ENCODE data around the gene IRF2BPL.

IRF2BPL gene

DNA sequence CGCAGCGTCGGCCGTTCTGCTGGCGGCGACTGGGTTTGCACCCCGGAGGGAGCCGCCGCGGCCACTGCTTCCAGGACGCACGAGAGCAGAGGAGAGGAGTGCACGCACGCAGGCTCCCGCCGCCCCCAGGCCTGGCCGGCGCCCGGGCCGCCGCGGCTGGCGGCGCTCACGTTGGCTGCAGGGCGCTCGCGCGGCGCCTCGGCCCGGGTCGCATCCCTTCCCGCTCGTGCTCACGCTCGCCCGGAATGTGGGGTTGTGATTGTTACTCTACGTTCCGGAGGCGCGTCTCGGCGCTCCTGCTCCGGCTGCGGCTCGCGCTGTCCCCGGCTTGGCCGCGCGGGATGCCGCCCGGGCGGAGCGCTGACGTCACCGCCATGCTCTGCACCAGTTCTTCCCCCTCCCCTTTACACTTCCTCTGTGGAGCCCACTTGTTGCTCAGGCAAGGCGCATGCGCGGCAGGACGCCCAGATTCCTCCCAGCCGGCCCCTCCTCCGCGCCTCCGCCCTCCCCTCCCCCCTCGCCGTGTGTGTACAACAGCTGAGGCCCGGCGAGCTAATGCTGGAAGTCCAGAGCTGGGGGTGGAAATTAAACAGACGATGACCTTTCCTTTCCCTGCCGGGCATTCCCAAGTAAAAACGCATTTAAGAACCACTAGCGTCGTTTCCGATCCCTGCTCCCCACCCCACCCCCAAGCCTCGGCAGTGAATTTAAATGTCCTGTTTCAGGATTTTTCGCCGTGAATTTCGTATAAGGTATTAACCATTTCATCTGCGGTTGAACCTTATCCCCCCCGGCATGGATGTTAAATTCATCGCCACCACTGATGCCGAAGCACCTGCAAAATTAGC is at the start of gene IRF2BPL:
Gene IRF2BPL (minus strand): TSS at position 325 of the 848 bp plus-strand sequence. CDS start 916 bp downstream, outside the sequence.
- DNase-seq (ENCODE audit: insufficient read length, low spot score) (peak; percentile 99), FAIRE-seq (peak; percentile 99)

DNA sequence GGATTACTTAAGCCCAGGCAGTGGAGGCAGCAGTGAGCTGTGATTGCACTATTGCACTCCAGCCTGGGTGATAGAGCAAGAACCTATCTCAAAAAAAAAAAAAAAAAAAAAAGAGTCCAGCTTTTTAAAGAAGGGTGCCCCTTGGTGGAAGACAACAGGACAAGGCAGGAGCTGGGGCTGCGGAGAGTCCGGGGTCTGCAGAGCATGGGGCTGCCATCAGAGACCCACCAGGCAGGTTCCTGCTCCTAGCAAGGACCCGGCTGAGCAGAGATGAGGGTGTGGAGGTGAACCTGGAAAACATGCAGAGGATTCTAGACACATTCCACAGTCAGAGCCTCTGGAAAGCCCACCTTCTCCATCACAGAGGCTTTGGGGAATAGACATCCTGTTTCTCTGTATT is 48.5 kb upstream of the IRF2BPL start:
- DNase-seq (ENCODE audit: insufficient read length, low spot score): no peak
- FAIRE-seq: no peak

DNA sequence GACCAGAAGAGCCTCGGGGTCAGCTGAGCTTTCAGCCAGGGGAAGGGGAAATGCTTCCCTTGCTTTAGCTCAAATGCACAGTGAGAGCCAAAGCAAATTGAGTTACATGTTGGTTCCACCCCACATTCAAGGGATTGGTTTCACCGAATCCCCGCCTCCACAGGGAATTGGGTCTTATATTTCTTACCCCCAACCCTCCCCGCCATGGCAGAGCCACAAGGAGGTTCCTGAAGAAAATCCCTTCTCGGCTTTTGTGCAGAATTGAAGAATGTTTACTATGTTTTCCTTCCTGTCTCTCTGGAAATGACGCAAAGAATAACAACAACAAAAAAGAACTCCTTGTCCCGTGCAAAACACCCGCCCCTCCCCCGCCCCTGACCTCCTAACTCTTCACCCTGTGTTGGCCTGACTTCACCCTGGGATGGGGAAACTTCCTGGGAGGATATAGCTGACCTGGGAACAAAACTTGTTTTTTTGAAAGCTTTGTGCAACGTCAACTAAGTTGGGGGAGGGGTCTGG is 47.7 kb upstream of the IRF2BPL start:
- FAIRE-seq: peak; percentile 33

DNA sequence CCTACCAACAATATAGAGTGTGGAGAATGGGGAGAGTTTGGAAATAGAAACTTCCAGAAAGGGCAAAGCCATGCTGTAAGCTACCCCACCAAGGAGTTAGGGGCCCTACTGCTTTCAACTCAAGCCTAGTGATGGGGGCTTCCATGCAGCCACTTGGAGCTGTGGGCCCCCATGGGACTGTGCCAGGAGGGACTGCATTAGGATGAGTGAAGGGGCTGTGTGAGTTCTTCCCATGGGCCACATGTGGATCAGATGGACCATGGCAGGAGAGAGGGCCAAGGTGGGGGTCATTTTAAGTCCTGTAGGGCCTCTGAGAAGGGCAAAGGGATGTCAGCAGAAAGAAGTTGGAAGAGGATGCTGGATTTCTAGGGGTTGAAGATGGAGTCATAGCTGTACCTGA is 46.5 kb upstream of the IRF2BPL start:
- DNase-seq (ENCODE audit: insufficient read length, low spot score): no peak
- no peak for FAIRE-seq

More for the DNA sequence above, 47.7 kb upstream of the IRF2BPL start:
- no peak for DNase-seq (ENCODE audit: insufficient read length, low spot score)

DNA sequence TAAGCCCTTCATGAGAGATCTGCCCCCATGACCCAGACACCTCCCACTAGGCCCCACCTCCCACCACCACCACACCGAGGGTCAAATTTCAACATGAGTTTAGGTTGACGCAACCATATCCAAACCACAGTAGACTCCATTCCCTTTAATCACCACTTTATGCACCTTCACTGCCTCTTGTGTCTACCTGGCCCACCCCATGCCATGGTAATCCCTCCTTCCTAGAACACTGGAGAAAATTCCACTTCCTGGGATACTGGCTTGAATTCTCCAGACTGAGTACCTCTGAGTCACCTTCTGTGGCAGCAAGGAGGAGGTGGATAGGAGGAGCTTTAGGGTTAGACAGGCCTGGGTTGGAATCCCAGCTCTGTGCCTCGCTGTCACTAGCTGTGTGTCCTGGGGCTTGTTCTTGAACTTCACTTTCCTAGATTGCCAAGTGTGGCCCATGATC is 43.5 kb upstream of the IRF2BPL start:
- DNase-seq (ENCODE audit: insufficient read length, low spot score) (no peak), FAIRE-seq (peak; percentile 91)

DNA sequence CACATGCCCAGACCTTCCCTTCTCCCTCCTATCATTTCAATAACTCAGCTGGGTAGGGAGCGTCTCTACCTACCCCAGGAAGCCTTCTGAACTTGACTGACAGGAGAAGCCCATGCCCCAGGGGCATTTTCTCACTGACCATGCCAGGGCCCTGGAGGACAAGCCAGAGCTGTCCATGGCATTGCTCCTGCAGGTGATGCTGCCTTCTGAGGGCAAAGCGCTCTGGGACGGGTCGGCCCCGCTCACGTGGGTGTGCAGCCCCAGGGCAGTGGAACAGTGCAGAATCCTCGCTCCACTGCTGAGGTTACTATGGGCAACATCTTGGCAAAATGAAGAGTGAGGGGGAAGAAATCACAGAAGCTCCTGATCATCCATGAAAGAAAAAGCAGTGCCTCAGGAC is 41.0 kb upstream of the IRF2BPL start:
- DNase-seq (ENCODE audit: insufficient read length, low spot score) (no peak), FAIRE-seq (no peak)

DNA sequence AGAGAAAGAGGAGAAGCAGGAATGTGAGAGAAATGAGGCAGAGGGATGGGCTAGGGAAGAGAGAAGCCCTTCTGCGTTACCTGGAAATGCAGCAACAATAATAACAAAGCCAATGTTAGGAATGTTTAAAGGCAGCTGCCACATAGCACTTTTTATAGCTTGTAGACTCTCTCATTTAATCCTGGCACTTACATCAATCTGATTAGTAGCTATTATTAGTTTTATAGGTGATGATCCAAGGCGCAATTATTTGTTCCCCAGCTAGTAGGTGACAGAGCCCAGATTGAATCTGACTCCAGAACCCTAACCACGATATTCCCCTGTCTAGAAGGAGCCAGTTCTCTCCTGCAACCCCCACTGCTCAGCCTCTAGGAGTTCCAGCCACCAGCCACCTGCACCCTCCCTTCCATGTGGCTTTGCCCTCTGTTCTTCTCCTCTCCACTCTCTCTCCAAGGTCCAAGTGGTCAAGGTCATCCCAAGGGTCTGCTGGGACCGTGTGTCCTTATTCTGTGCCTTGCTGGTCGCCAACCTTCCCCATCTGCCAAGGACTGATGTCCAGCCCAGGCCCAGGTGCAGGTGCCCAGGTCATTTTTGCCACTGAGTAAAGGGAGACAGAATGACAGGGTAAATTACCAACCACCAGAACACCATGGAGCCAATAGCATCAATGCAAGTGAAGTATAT is 40.2 kb upstream of the IRF2BPL start:
- DNase-seq (ENCODE audit: insufficient read length, low spot score) (no peak), FAIRE-seq (no peak)

DNA sequence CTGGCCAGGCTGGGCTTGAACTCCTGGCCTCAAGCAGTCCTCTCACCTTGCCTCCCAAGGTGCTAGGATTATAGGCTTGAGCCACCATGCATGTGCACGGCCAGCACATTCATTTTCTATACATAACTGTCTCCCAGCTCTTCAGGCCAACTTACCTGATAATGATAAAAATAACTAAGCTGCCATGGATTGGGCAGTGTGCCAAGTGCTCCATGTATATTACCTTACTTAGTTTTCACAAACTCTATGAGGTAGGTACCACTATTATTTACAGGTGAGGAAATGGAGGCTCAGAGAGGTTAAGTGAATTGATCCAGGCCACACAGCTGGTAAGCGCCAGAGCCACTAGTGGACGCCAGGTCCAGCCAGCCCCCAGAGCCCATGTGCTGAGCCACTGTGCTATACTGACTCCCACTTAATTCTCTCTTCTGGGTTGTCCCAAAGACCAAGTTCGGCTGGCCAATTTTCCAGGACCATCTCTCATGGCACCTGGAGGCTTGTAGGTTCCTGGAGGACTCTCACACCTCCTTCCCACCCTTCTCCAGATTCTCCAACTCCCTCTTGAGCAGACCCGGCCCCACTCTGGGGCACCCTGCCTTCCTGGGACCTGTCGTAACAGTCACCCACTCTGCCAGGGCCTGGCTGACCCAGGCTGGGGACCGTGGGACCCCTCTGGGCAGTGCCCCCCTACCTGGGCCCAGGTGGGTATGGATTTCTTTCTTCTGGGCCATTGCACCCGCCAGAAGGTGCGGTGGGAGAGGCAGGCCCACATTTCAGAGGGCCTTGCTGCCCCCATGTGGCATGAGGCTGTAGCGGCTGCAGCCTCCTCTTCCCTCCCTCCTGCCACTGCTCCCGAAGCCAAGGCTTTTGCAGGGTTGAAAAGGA is 39.4 kb upstream of the IRF2BPL start:
- DNase-seq (ENCODE audit: insufficient read length, low spot score) (peak; percentile 83), FAIRE-seq (peak; percentile 89)

DNA sequence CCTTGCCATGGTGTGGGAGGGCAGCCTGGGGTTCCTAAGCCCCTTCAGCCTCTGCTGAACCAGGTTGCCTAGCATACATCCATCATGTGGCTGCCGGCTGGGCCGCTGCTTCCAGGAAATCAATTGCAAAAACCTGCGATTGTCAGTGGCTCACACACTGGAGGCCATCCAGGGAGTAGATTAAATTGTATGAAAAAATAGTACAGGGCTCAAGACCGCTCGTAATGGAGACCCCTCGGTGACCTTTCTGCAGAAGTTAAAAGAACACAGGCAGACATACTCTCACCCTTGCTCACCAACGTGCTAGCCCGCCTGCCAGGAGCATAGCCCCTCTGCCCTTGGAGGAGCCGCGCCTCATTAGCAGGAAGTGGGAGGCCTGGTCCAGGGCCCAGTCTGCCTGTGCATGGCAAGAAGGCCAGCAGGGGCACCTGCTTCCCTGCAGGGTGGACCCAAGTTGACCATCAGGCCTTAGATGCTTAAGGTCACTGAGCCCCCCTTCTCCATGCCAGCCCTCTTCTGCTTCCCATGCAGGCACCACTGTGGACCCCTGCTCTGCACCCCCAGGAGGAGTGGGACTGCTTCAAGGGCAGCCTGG is 38.2 kb upstream of the IRF2BPL start:
- FAIRE-seq: no peak

DNA sequence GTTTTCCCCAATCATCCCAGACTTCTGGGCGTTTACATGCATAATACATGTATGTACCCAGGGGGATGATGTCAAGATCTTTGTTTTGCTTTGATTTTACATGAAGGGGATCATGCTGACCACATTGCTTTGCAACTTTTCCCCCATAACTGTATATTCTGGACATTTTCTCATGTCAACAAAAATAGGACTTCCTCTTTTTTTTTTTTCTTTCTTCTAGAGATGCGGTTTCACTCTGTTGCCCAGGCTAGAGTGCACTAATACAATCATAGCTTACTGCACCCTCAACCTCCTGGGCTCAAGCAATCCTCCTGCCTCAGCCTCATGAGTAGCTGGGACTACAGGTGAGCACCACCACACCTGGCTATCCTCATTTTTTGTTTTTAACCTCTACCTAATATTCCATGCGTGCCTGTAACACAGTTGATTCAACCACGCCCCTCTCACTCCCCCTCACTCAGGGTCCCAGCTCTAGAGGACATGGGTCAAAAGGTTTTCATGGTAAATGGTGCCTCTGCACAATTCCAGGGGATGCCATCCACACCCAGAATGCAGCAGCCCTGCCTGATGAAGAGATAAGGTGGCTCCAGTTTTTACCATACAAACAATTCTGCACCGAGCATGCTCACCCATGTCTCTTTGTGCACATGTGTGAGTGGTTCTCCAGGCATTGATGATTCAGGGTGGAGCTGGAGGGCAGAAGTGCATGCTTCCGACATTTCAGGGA is 37.5 kb upstream of the IRF2BPL start:
- FAIRE-seq (no peak), DNase-seq (ENCODE audit: insufficient read length, low spot score) (no peak)

More for the DNA sequence above, 38.2 kb upstream of the IRF2BPL start:
- no peak for DNase-seq (ENCODE audit: insufficient read length, low spot score)

DNA sequence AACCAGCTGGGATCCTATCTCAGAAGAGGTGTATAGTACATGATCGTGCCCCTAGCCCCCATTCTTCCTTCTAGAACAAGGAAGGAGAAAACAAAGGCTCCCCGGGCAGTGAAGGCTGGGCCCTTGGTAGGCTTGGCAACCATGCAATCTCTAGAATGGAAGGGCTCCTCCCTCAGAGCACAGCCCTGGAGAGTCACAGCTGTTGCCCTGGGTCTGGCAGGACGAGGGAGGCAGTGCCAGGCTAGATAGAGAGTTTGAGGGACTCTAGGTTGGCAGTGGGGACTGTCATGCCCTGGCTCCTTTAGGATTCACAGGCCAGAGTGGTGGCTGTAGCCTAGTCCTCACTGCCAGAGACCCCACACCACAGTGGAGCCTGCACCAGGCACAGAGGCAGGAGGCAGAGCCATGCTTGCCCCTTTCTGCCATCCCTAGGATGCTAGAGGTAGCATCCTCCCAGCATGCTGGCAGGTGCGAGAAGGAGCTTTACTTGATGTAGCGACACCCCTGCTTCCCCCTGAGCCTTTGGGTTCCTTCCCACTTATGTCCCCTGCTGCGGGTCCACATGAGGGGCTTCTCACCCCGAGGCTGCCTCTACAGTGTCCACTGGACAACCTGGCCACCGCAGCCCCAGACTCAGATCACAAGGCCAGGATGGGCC is 36.1 kb upstream of the IRF2BPL start:
- DNase-seq (ENCODE audit: insufficient read length, low spot score) (no peak), FAIRE-seq (no peak)

DNA sequence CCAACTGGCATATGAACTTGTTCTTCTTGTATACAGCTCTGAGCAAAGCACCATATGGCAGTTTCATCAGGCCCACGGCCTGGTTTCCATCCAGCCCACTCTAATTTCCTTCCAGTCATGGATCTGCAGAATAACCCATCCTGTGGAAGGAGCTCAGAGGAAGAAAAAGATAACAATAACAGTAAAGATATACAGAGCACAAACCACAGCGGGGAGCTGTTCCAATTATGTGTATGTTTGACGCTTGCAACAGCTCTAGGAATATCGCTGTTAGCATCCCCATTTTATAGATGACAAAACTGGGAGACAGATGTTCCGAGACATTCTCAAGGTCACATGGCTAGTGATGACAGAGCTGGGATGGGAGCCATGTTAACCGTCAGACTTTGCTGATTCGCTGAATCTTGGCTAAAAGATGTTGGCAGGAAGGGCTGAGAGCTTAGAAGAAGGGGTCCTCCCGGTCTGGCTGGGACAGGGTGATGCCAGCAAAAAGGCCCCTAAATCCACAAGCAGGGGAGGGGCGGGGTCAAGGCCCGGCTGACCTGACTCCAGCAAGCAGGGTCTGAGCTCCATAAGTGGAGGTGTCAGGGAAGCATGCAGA is 35.2 kb upstream of the IRF2BPL start:
- DNase-seq (ENCODE audit: insufficient read length, low spot score): no peak
- no peak for FAIRE-seq

DNA sequence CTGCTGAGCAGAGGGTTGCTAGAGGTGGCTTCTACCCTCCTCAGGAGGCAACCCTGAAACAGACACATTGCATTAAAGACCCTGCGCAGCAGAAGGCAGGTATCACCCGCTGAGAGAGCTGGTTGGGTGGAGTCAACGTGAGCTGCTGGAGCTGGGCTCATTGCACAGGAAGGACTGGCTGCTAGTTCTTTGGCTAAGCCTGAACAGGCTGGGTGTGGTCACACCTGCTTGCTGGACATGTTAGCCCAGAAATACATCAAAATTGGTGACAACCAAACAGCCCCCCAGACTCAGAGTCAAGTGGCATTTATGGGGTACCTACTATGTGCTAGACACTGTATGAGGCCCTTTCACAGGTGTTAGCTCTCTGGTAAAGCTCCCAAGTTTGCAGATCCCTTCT is 33.8 kb upstream of the IRF2BPL start:
- DNase-seq (ENCODE audit: insufficient read length, low spot score): no peak
- peak; percentile 23 for FAIRE-seq

DNA sequence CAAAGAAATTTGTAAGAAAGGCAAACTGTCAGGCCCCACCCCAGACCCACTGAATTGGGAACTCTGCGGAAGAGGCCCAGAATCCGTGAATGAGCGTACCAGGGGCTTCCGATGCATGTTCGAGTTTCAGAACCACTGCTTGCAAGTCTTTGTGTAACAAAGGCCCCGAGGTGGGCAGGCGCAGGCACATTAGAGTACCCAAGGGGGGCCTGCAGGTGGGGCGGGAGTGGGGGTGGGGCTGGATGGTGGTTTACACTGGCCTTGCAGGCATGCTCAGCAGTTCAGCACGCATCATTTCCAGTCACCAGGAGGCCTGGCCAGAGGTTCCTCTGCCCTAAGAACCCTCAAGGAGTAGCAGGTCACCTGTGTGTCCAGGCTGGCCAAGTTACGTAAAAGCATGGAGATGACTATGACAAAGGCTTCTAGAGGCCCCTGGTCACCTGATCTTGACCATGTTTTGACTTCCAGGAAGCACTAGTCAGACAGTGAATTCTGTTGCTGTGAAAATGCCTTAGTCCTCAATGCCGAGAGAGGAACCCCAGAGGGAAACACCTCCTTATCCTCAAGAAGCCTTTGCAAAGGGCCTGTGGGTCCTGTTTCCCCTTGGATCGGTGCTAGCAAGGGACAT is 33.2 kb upstream of the IRF2BPL start:
- no peak for FAIRE-seq

DNA sequence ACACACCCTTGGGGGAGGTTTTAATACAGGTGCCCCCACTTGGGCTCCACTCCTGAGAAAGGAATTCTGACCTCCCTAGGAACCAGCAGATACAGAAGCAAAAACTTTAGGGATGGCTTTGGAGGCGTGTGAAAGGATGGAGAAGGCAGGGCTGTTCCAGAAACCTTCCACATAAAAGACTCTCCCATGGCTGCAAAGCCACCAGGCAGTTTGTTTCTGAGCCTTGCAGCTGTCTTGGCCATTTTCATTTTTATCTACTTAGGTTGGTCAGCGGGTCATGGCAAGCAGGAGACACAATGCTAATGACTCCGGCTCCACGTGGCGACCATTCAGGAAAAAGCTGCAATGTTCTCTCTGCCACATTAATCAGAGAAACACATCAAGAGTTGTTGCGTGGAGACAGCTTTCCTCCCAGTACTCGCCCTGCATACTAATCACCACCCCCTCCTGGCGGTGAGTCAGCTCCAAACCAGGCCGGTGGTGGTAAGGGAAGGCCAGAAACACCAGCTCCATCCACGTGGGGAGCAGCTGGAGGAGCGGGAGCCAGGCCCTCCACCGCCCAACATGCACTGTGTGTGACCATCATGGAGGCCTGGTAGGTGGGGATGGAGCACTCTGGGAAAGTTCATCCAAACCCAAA is 30.9 kb upstream of the IRF2BPL start:
- peak; percentile 99 for FAIRE-seq

More for the DNA sequence above, 33.2 kb upstream of the IRF2BPL start:
- no peak for DNase-seq (ENCODE audit: insufficient read length, low spot score)

DNA sequence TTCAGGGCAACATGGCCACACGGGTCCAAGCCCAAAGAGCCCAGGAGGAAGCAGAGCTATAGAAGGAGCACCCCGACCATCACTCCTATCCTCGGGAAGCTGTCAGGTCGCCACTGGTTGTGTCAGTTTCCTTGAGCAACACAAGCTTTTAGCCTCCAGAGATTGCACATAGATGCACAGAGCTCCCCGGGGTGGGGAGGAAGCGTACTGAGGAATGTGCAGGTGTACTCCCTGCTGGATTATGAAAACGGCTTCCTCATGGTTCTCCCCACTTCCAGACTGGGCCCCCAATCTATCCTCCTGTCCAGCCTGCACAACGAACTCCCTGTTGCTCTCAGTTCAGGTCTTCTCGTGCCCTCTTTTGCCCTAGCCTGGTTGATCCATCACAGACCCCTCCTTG is 30.3 kb upstream of the IRF2BPL start:
- FAIRE-seq (no peak), DNase-seq (ENCODE audit: insufficient read length, low spot score) (no peak)

More for the DNA sequence above, 30.9 kb upstream of the IRF2BPL start:
- DNase-seq (ENCODE audit: insufficient read length, low spot score): peak; percentile 76

DNA sequence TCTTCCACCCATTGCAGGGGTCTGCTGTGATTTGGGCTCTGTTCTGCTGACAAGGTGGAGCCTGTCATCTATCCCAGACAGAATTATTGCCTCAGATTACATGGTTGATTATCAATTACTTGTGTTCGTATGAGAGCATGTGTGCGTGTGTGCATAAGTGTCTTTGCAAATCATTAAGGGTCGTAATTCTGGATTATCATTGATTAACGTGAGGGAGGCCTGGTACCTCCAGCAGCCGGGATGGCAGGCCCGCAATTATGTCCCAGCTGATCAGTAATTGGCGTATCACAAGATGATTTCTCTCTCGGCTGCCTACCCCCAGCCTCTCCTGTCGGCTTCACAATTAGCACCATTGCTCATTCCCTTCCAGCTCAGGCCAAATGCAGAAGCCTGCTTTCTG is 29.6 kb upstream of the IRF2BPL start:
- FAIRE-seq: peak; percentile 60

DNA sequence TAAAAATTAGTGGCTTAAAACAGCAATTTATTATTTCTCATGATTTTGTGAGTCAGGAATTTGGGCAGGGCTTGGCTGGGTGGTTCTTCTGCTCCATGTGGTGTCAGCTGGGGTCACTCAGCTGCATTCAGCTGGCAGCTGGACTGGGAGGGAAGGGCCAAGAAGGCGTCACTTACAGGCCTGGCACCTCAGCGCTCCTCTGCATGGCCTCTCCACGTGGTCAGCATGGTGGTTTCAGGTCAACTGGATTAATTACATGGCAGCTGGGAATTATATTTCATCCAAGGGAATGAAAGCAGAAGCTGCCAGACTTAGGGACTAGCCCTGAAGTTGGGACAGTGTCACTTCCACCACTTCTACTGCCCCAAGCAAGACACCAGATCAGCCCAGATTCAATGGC is 27.5 kb upstream of the IRF2BPL start:
- FAIRE-seq: no peak

More for the DNA sequence above, 29.6 kb upstream of the IRF2BPL start:
- DNase-seq (ENCODE audit: insufficient read length, low spot score): no peak

More for the DNA sequence above, 27.5 kb upstream of the IRF2BPL start:
- no peak for DNase-seq (ENCODE audit: insufficient read length, low spot score)
